Embryonic facial prominence (tissue), 1 donor: ENCODE data around the gene CLPTM1L.
"Not testable (repeated sequence)": the region's sequence is repeated elsewhere in the genome, so short reads cannot be mapped to it uniquely, and the experiment has no call there.

Experiments
- DNase-seq: peaks from one replicate; pipeline ENCODE4 v3.0.0-alpha.2; 2016; ENCODE audit errors: extremely low spot score

Gene CLPTM1L

DNA sequence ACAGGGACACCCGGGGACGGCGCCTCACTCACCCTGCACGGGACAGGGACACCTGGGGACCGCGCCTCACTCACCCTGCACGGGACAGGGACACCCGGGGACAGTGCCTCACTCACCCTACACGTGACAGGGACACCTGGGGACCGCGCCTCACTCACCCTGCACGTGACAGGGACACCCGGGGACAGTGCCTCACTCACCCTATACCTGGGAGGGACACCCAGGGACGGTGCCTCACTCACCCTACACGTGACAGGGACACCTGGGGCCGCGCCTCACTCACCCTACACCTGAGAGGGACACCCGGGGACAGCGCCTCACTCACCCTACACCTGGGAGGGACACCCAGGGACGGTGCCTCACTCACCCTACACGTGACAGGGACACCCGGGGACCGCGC is 53.9 kb downstream of the CLPTM1L start:
- not testable (repeated sequence) for DNase-seq

DNA sequence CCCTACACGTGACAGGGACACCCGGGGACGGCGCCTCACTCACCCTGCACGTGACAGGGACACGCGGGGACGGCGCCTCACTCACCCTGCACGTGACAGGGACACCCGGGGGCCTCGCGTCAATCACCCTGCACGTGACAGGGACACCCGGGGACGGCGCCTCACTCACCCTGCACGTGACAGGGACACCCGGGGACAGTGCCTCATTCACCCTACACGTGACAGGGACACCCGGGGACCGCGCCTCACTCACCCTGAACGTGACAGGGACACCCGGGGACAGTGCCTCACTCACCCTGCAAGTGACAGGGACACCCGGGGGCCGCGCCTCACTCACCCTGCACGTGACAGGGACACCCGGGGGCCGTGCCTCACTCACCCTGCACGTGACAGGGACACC is 55.3 kb downstream of the CLPTM1L start:
- not testable (repeated sequence) for DNase-seq

DNA sequence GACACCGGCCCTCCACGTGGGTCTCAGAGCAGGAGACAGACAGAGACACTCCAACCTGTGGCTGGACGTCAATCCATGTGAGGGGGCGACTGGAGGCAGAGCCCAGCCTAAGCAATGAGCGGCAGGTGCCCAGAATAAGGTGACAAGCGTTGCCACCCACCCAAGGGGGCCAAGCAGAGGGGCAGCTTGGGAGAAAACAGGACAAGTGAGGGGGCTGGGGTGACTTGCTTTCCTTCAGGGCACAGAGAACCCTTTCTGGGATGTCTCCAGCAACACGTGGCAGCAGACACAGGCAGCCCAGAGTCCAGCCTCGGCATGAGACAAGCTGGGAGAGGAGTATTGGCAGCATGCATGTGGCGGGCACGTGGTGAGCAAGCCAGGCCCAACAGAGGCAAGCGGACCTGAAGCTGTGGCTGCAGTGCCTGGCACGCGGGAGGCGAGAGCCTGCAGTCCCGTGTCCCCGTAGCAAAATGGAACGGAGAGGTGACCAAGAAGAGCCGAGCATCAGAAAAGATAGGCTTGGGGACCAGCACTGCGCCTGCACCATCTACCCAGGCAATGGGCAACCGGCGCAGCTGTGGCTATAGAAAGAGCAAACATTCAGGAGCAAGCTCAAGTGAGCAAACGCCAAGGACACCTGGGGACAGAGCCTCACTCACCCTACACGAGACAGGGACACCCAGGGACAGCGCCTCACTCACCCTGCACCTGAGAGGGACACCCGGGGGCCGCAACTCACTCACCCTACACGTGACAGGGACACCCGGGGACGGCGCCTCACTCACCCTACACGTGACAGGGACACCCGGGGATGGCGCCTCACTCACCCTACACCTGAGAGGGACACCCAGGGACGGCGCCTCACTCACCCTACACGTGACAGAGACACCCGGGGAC is 56.2 kb downstream of the CLPTM1L start:
- no peak for DNase-seq

DNA sequence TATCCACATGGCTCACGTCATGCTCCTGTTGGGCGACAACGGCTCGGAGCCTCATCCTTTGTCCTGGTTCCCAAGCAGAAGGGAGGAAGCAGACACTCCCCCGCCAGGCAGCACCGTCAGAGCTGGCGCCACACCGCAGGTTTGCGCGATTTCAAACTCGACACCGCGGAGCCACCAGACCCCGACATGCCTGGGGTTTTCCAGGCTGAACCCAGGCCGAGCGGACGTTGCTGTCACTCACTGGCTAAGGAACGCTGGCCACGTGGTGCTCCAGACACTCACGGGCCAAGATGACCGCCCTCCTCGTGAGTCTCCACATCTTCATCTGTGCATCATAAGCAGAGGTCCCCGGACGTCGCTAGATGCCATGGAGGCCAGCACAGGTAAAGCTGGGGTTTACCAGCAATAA is 59.0 kb downstream of the CLPTM1L start:
- no peak for DNase-seq

DNA sequence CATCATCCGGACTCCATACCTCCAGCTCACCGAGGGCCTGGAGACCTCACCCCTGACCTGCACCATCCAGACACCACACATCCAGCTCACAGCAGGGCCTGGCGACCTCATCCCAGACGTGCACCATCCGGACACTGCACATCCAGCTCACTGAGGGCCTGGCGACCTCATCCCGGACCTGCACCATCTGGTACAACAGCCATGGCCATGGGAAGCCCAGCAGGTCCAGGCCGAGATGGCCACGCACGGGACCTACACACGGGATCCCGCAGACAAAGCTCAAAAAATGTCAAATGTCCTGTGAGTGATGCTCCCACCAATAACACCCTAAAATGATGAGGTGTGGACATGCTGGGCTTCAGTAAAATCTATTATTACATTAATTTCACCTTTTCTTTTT is 59.8 kb downstream of the CLPTM1L start:
- no peak for DNase-seq

DNA sequence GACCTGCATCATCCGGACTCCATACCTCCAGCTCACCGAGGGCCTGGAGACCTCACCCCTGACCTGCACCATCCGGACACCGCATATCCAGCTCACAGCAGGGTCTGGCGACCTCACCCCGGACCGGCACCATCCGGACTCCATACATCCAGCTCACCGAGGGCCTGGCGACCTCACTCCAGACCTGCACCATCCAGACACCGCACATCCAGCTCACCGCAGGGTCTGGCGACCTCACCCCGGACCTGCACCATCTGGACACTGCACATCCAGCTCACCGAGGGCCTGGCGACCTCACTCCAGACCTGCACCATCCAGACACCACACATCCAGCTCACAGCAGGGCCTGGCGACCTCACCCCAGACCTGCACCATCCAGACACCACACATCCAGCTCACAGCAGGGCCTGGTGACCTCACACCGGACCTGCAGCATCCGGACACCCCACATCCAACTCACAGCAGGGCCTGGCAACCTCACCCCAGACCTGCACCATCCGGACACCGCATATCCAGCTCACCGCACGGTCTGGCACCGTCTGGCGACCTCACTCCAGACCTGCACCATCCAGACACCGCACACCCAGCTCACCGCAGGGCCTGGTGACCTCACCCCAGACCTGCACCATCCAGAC is 60.4 kb downstream of the CLPTM1L start:
- DNase-seq = not testable (repeated sequence)

DNA sequence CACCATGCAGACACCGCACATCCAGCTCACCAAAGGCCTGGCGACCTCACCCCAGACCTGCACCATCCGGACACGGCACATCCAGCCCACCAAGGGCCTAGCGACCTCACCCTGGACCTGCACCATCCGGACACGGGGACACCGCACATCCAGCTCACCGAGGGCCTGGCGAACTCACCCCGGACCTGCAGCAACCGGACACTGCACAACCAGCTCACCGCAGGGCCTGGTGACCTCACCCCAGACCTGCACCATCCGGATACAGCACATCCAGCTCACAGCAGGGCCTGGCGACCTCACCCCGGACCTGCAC is 61.2 kb downstream of the CLPTM1L start:
- DNase-seq = not testable (repeated sequence)

DNA sequence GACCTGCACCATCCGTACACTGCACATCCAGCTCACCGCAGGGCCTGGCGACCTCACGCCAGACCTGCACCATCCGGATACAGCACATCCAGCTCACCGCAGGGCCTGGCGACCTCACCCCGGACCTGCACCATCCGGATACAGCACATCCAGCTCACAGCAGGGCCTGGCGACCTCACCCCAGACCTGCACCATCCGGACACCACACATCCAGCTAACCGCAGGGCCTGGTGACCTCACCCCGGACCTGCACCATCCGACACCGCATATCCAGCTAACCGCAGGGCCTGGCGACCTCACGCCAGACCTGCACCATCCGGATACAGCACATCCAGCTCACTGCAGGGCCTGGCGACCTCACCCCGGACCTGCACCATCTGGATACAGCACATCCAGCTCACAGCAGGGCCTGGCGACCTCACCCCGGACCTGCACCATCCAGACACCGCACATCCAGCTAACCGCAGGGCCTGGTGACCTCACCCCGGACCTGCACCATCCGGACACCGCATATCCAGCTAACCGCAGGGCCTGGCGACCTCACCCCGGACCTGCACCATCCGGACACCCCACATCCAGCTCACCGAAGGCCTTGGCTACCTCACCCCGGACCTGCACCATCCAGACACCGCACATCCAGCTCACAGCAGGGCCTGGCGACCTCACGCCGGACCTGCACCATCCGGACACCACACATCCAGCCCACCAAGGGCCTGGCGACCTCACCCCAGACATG is 61.7 kb downstream of the CLPTM1L start:
- DNase-seq = not testable (repeated sequence)

DNA sequence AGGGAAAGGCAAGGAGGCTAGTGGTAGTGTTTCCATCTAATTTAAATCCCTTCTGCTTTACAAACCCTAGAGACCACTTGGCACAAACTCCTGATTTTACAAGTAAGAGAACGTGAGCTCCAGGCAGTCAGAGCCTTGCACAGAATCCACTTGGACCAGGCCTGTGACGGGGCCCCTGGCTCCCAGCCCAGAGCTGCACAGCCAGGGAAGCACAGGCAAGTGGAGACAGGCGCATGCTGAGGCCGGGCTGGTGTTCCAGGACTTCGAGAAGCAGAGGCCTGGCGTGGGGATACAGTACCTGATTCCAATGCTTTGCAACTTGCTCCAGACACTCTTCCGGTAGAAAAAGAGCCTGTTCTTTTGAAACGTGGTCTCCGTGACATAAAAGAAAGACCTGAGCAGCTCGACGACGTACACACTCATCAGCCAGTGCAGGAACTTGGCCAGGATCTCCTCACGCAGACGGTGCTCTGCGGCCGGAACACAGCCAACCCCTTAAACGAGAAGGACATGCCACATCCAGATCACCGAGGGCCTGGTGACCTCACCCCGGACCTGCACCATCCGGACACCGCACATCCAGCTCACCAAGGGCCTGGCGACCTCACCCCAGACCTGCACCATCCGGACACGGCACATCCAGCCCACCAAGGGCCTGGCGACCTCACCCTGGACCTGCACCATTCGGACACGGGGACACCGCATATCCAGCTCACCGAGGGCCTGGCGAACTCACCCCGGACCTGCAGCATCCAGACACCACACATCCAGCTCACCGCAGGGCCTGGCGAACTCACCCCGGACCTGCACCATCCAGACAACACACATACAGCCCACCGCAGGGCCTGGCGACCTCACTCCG is 62.5 kb downstream of the CLPTM1L start:
- no peak for DNase-seq

DNA sequence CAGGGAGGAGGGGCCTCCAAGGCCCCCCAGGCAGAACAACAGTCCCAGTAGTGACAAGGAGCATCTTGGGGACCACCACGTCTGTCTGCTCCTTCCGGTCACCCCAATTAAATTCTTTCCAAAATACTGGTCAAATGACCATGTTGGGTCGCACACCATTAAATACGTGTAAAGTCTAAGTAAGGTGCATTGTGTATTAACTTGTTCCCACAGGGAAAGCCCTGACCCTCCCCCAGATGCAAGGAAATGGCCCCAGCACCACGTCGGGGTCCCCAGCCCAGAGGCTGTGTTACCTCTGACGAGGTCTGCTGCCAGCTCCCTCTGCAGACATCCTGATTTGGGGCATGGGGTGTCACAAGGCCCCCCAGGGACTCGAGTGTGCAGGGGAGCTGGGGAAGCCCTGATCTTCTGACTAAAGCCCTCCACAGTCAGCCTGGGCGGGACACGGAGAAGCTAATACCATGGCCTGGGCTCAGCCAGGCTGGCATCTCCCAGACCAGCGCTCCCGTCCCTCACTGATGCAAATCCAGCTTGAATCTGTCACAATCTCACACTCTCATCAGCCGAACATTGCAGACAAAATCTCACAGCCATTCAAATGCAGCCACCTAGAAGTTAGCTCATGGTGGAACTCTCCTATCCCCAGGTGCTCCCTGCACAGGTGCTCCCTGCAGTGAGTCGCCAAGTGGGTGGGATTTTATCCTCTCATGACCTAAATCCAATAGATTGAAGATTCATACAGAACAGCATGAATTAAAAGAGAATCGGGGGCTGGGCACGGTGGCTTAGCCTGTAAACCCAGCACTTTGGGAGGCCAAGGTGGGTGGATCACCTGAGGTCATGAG is 63.6 kb downstream of the CLPTM1L start:
- DNase-seq = no peak

DNA sequence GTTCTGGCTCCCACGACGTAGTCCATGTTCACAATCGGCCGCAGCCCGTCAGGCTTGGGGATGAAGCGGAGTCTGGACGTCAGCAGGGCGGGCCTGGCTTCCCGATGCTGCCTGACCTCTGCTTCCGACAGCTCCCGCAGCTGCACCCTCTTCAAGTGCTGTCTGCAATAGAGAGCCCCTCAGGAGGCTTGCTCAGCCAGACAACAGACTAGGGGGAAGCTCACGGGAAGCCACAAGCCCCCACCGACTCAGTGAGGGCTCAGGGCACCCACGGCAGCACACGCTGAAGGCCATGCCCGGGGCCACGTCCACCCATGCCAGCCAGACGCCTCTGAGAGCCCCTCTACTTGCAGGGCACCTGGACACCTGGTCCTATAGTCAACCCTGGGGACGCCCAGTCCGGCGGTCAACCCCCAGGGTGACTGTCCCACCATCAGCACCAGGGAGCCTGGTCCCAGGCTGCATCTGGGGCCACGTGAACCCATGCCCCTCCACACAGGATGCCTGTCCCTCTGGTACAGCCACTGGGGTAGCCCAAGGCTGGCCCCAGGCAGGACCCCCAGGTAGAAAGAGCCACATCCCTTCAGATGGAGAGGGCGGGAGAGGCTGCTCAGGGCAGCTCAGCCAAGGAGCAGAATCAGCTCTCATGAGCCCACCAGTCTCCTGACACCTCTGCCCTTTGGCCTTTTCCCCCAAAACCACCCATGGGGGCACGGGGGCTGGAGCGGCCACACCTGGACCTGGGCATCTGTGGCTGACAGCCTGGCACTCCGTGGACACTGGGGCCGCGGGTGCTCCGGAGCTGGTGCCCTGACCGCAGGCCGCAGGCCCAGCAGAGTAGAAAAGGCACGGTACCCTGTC is 64.5 kb downstream of the CLPTM1L start:
- no peak for DNase-seq

DNA sequence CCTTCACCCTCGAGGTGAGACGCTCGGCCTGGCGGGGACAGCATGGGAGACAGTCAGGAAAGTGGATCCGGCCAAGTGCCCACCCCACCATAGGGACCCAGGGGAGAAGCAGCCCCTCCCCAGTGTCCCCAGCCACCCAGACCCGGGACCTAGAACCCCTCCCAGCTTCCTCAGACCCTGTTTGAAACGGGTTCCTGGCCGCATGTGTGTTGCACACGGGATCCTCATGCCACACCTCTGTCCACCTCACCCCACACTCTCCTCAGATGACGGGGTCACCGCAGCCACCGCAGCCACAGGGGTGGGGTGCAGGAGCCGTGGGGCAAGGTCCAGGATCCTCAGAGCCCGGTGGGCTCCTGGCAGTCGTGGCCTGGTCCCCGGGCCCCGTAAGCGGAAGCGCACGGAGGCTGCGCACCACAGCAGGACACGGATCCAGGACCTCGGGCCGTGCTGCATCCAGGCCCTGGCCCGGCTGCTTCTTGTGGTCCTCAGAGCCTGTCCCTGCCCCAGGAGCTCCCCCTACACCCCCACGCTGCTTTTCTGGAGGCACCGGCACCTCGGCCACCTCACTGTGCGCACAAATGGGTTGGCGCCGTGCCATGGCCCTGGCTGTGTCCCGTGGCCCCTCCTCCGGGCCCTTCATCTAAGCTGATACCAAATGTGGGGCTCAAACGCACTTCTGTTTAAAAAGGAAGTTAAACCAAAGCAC is 65.3 kb downstream of the CLPTM1L start:
- DNase-seq = no peak

DNA sequence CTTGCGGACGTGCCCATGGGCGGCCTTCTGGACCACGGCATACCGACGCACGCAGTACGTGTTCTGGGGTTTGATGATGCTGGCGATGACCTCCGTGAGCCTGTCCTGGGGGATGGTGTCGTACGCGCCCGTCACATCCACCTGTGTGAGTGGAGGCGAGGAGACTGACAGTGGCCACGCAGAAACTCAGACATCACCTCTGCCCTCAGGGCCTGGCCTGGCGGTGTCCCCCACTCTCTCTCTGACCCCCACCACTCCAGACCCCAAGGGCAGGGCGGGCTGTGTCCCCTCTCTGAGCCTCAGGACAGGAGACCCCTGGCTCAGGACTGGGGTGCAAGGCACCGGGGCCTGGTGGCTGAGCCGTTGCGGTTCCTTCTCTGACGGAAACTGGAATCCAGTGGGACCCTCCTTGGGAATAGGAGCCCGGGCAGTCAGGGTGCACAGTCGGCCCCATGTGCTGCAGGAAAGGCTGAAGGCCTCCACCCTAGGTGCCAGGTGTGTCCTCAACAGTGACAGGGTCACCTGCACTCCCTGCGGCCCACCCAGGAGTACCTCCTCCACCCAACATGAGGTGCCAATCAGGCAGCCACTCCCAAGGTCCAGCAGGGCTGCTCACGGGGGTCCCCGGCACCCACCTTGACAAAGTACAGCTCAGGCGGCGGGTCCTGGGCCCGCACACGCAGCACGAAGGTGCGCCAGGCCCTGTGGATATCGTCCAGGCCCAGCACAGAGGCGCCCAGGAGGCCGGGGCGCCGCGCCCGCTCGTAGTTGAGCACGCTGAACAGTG is 66.0 kb downstream of the CLPTM1L start:
- no peak for DNase-seq

DNA sequence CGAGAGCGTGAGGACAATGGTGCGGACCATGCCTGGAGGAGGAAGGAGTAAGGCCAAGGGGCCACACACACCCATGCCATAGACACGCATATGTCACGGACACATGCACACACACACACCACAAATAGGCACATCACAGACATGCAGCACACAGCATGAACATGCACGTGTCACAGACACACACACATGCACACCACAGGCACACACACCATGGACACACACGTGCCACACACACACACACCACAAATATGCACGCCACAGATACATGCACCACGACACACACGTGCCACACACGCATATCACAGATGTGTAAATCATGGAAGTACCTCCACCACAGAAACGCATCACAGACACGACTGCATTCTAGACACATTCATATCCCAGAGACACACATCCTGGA is 66.7 kb downstream of the CLPTM1L start:
- DNase-seq = no peak

DNA sequence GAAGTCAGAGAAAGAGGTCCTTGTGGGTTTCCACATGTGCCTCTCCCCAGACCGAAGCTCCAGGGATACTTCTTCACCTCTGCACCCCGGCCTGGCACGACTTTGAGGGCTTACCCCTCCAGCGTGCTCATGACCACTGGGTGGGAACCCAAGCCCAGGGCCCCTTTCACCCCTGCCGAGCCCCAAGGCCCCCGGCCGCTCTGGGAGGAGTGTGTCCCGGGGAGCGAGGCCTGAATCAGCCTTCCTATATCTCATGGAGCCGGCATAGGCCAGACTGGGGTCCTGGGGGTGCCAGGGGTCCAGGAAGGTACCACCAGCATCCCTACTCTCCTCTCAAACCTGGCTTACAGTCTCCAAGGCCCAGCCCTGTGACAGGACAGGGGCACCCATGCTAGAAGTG is 67.1 kb downstream of the CLPTM1L start:
- no peak for DNase-seq

DNA sequence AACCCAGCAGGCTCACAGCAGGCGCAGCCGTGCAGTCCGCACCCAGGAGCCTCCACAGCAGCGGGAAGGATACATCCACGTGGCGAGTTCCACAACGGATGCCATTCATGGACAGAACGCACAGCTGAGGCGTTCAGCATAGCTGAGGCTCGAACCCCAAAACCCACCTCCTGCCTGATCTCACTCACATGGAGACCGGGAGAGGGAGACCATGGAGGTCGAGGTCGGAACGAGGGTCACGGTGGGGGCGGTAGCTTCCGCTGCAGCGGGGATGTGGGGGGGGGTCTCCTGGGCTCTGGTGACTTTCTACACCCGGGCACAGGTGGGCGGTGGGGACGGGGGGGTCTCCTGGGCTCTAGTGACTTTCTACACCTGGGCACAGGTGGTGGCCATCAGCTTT is 67.6 kb downstream of the CLPTM1L start:
- DNase-seq = no peak

DNA sequence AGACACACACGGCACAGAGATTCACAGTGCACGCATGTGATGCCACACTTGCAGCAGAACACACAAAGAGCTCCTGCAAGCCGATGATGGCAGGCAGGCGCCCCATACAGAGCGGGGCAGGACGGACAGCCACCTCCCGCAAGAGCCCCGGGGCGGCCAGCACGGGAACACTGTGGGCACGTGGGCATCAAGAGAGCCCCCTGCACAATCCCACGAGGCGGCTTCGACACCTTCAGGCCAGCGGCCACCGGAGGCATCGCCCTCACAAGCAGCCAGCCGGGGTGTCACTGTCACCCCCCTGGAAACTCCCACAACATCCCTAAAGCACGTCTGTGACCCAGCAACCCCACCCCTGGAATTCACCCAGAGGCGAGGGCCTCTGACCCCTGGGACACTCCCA is 68.0 kb downstream of the CLPTM1L start:
- DNase-seq = no peak
